ENCODE measurements around the gene INTS14.

GRCh38 chr15:65645392-65645791, 34.5 kb upstream of the INTS14 start:
- TF ChIP-seq CTCF (IDR thresholded peaks at IDR 0.05; ENCODE audit: insufficient read depth, low read depth, low read length): no peak
- no peak for TF ChIP-seq EZH2 (IDR thresholded peaks at IDR 0.05; ENCODE audit: insufficient read depth, low read length)
